Esophagus muscularis mucosa (tissue), 3 donors: ENCODE data around the gene TBCD.

Source experiments
- CTCF ChIP-seq, 3 experiments: fragments of 200-600 bp in 2 of 3; fragments of 450-650 bp in 1 of 3; sonication (generic) in 2 of 3; IDR thresholded peaks; one replicate each; pipeline ENCODE4 v1.5.1; 2017 to 2019; ENCODE audit warnings: antibody characterized with exemption in 3 of 3, mild to moderate bottlenecking in 2 of 3, moderate library complexity in 1 of 3
- POLR2A ChIP-seq: fragments of 450-650 bp; IDR thresholded peaks from one replicate; pipeline ENCODE4 v1.6.1; 2017; ENCODE audit warnings: antibody characterized with exemption, moderate library complexity, mild to moderate bottlenecking, low read depth

- TF ChIP-seq POLR2A (no peak), CTCF (IDR thresholded peaks at IDR 0.05) (no peak)
Measured at GRCh38 chr17:82926081-82926480, 174.2 kb downstream of the TBCD start.
